ENCODE measurements around the gene CLIC4. TPM values are rescaled to one million over a fixed set of nuclear protein-coding genes. Genes with fewer than 3 reads are reported as not detected.
"Not testable (repeated sequence)": the region's sequence is repeated elsewhere in the genome, so short reads cannot be mapped to it uniquely, and the experiment has no call there.

The CLIC4 gene
- total RNA-seq, 2 experiments from 2014 or later, result 14.2 to 15.5 TPM

DNA sequence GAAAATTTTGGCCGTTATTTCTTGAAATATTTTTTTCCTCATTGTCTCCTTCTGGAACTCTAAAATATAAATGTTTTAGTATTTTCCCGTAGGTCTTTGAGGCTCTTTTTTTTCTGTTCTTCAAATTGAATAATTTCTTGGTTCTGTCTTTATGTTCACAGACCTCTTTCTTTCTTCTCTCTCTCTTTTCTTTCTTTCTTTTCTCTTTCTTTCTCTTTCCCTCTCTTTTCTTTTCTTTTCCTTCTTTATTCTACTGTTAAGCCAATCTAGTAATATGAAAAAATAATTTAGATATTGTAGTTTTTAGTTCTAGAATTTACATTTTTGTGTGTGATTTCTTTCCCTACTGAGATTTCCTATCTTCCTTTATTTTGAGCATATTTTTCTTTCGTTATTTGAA lies 30.1 kb downstream of the CLIC4 start:
- POLR2A ChIA-PET, result no interaction called here

DNA sequence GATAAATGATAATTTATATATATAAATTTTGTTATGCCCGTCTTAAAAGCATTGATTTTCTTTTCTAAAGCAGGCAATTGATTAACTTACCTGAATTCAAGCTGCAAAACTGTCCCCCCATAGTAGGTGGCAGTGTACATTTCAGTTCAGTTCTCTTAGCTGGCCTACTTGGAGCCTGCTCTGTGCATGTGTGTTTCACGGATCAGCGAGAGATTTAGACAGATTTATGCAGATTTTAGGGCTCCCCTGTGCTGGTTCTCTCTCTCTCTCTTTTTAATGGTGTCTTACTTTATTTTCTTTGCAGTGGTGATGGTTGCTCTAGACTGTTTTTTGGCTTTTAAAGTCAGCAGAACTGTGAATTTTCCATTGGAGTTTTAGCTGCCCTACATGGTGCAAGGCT lies 30.7 kb downstream of the CLIC4 start:
- CTCF ChIA-PET, result interaction anchor here (0.7 to 1.3 kb wide), 2 partner anchors 11 to 97 kb away, joined by 3 to 4 read pairs; no protein-coding TSS in a partner anchor
- POLR2A ChIA-PET, result no interaction called here
- H3K27me3 Mint-ChIP-seq, result no peaks in the 10 kb centered on the region
- H3K9me3 Mint-ChIP-seq, result no peaks in the 10 kb centered on the region
- DNase-seq, result no peak
- H3K4me3 Mint-ChIP-seq, result no peak overlapping the region
- H3K36me3 Mint-ChIP-seq (ENCODE audit: low read depth), result no peaks in the 10 kb centered on the region
- no peak overlapping the region for H3K27ac Mint-ChIP-seq
- peaks cover under 1% of the 10 kb centered on the region for H3K4me1 Mint-ChIP-seq

More for the DNA sequence above, 30.1 kb downstream of the CLIC4 start:
- Mint-ChIP-seq H3K4me3 (no peak overlapping the region), H3K27ac (no peak overlapping the region), H3K4me1 (peaks cover 6% of the 10 kb centered on the region), H3K36me3 (ENCODE audit: low read depth) (no peaks in the 10 kb centered on the region), H3K9me3 (no peaks in the 10 kb centered on the region), H3K27me3 (no peaks in the 10 kb centered on the region)
- CTCF ChIA-PET, result interaction anchor here (0.7 to 1.3 kb wide), 2 partner anchors 10 to 482 kb away, joined by 3 to 4 read pairs; no protein-coding TSS in a partner anchor
- no peak for DNase-seq

DNA sequence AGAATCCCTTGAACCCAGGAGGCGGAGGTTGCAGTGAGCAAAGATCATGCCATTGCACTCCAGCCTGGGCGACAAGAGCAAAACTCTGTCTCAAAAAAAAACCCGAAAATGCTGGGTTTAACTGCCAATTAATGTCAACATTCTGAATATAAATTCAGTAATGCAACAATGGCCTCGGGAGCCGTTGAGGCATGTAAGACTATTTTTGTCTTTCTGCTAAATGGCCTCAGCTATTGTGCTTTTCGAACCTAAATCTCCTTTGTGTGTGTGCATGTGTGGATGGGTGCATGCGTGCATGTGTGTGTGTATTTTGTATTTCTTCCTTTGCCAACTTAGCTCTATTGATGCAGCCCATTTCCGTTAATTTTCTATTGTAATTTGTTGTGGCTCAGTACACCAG lies 31.6 kb downstream of the CLIC4 start:
- no peaks in the 10 kb centered on the region for H3K4me1 Mint-ChIP-seq
- no peak for DNase-seq
- POLR2A ChIA-PET, result no interaction called here
- H3K4me3 Mint-ChIP-seq, result no peak overlapping the region
- no peaks in the 10 kb centered on the region for H3K36me3 Mint-ChIP-seq (ENCODE audit: low read depth)
- H3K27me3 Mint-ChIP-seq, result no peaks in the 10 kb centered on the region
- H3K9me3 Mint-ChIP-seq, result no peaks in the 10 kb centered on the region
- H3K27ac Mint-ChIP-seq, result no peak overlapping the region
- CTCF ChIA-PET, result no interaction called here

DNA sequence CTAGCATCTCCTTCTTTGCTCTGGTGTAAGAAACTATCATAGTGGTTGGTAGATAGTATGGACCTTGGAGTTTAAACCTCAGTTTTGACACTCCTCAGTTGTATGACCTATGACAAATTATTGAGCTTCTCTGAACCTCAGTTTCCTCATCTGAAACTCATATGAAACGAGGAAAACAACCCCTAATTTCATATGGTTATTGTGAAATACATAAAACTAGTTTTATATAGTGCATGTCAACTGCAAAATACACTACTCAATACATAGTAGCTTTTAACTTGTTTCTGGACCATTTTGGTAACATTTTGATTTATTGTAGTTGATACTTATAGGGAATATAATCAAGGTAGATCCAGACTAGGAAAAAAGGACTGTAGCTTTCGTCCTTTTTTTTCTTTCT lies 32.9 kb downstream of the CLIC4 start:
- CTCF ChIA-PET, result interaction anchor here (0.6 kb wide), 1 partner anchor 15 kb away, joined by 4 read pairs; no protein-coding TSS in a partner anchor
- Mint-ChIP-seq H3K4me1 (no peaks in the 10 kb centered on the region), H3K27me3 (no peaks in the 10 kb centered on the region), H3K4me3 (no peak overlapping the region), H3K27ac (no peak overlapping the region), H3K9me3 (no peaks in the 10 kb centered on the region), H3K36me3 (ENCODE audit: low read depth) (no peaks in the 10 kb centered on the region)
- POLR2A ChIA-PET, result no interaction called here
- DNase-seq, result no peak

DNA sequence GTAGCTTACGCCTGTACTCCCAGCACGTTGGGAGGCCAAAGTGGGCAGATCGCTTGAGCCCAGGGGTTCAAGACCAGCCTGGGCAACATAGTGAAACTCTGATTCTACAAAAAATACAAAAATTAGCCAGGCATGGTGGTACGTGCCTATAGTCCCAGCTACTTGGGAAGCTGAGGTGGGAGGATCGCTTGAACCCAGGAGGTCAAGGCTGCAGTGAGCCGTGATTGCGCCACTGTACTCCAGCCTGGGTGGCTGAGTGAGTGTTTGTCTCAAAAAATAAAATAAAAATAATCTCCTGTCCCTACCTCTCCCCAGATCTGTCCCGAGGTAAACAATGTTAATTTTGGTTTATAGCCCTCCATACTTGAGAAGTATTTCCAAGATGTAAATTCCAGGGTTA lies 34.0 kb downstream of the CLIC4 start:
- CTCF ChIA-PET, result interaction anchor here (1.2 kb wide), 1 partner anchor 363 kb away, joined by 3 read pairs; no protein-coding TSS in a partner anchor
- H3K36me3 Mint-ChIP-seq (ENCODE audit: low read depth); H3K9me3 Mint-ChIP-seq; H3K4me1 Mint-ChIP-seq; H3K27ac Mint-ChIP-seq; POLR2A ChIA-PET; H3K4me3 Mint-ChIP-seq; H3K27me3 Mint-ChIP-seq; DNase-seq: not testable (repeated sequence)

DNA sequence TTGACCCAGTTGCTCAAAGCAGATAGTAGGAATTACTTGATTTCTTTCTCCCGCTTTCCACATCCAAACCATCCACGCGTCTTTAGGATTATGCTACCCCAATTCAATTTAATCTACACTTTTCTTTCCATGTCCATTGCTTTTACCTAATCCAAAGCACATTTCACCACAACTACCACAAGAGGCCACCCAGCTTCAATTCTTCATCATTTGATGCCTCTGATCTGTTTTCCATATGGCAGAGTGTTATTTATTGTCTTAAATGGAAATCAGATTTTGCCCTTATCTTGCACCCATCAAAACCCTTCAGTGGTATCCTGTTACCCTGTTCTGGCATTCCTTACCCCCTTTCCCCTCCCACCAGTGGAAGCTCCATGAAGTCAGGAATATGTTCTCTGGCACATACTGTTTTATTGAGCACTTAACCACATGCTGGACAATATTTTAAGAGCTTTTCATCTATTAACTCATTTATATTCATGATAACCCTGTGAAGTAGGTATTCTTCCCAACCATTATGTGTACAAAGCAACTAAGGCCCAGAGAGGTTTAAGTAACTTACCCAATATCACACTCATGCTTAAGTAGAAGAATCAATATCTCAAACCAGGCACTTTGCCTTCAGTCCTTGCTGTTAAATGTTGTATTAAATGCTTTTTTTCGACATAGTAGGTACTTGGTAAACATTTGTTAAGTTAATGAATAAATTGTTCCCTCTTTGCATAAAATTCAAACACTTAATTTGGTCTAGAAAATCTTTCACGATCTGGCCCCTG lies 34.6 kb downstream of the CLIC4 start:
- no peaks in the 10 kb centered on the region for H3K27me3 Mint-ChIP-seq
- no peak for DNase-seq
- no peaks in the 10 kb centered on the region for H3K9me3 Mint-ChIP-seq
- ChIA-PET CTCF (interaction anchor here (1.2 kb wide), 1 partner anchor 362 kb away, joined by 3 read pairs; no protein-coding TSS in a partner anchor), POLR2A (no interaction called here)
- no peak overlapping the region for H3K4me3 Mint-ChIP-seq
- H3K27ac Mint-ChIP-seq, result no peak overlapping the region
- no peaks in the 10 kb centered on the region for H3K36me3 Mint-ChIP-seq (ENCODE audit: low read depth)
- H3K4me1 Mint-ChIP-seq, result no peaks in the 10 kb centered on the region

DNA sequence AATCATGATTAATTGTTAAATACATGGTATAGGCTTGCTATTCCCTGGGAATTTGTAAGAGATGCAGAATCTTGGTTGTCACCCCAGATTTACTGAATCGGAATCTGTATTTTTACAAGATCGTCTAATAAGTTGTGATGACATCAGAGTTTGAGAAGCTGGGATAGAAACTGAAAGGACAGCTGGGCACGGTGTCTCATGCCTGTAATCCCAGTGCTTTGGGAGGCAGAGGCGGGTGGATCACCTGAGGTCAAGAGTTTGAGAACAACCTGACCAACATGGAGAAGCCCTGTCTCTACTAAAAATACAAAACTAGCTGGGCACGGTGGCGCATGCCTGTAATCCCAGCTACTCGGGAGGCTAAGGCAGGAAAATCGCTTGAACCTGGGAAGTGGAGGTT lies 35.4 kb downstream of the CLIC4 start:
- CTCF ChIA-PET; H3K27ac Mint-ChIP-seq; H3K9me3 Mint-ChIP-seq; POLR2A ChIA-PET; H3K4me3 Mint-ChIP-seq; H3K4me1 Mint-ChIP-seq; H3K36me3 Mint-ChIP-seq (ENCODE audit: low read depth); H3K27me3 Mint-ChIP-seq; DNase-seq: not testable (repeated sequence)

DNA sequence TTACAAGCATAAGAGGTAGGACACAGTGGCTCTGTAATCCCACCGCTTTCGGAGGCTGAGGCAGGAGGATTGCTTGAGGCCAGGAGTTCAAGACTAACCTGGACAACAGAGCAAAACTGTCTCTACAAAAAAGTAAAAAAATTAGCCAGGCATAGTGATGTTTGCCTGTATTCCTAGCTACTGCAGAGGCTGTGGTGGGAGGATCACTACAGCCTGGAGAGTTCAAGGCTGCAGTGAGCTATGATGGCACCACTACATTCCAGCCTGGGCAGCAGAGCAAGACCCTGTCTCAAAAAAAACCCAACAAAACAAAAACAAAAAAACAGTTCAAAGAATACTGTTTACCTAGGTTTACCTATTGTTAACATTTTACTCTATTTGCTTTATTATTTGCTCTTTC lies 37.4 kb downstream of the CLIC4 start:
- ChIA-PET CTCF (interaction anchor here (0.6 kb wide), 2 partner anchors 128 to 1061 kb away, joined by 3 read pairs; no protein-coding TSS in a partner anchor), POLR2A (no interaction called here)
- H3K9me3 Mint-ChIP-seq, result no peaks in the 10 kb centered on the region
- no peak overlapping the region for H3K27ac Mint-ChIP-seq
- H3K4me1 Mint-ChIP-seq, result no peaks in the 10 kb centered on the region
- DNase-seq, result no peak
- no peaks in the 10 kb centered on the region for H3K36me3 Mint-ChIP-seq (ENCODE audit: low read depth)
- H3K4me3 Mint-ChIP-seq, result no peak overlapping the region
- no peaks in the 10 kb centered on the region for H3K27me3 Mint-ChIP-seq

DNA sequence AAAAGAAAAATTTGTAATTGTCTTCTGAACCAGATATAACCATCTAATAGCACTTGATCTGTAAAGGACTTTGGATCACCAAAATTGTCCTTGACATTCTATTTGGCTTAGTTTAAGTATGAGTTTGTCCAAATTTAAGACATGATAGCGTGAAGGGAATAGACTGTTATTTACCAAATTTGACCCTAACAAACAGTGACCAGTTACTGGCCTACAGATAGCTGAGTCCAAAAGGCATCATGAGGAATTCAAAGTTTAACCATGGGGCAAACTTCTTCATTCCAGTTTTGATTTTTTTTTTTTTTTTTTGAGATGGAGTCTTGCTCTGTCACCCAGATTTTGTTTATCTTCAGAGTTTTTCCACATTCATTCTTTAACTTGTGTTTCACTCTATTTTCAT lies 38.5 kb downstream of the CLIC4 start:
- no peak for DNase-seq
- Mint-ChIP-seq H3K27me3 (no peaks in the 10 kb centered on the region), H3K4me3 (no peak overlapping the region), H3K36me3 (ENCODE audit: low read depth) (no peaks in the 10 kb centered on the region), H3K4me1 (no peaks in the 10 kb centered on the region), H3K27ac (no peak overlapping the region), H3K9me3 (no peaks in the 10 kb centered on the region)
- POLR2A ChIA-PET, result no interaction called here
- CTCF ChIA-PET, result no interaction called here

DNA sequence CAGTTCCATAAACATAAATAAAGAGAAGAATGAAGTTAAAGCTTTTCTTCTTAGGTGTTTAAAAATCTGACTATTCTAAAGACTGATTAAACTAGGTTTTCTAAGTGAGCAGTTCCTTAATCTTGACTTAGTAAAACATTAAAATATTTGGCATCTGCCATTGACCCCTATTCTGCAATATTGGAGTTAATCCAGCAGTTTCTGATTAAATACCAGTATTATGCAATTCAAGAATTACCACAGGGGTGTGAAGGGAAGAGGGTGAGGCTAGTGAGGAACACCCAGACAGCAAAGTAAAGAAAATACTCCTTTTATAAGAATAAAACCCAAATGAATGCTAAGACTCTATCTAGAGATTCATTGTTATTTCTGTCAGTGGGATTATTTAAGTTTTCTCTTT lies 40.9 kb downstream of the CLIC4 start:
- Mint-ChIP-seq H3K36me3 (ENCODE audit: low read depth) (no peaks in the 10 kb centered on the region), H3K27me3 (no peaks in the 10 kb centered on the region), H3K9me3 (no peaks in the 10 kb centered on the region), H3K4me3 (no peak overlapping the region), H3K4me1 (no peaks in the 10 kb centered on the region), H3K27ac (no peak overlapping the region)
- POLR2A ChIA-PET, result no interaction called here
- no peak for DNase-seq
- CTCF ChIA-PET, result interaction anchor here (1.8 kb wide), 1 partner anchor 44 kb away, joined by 4 read pairs; no protein-coding TSS in a partner anchor

DNA sequence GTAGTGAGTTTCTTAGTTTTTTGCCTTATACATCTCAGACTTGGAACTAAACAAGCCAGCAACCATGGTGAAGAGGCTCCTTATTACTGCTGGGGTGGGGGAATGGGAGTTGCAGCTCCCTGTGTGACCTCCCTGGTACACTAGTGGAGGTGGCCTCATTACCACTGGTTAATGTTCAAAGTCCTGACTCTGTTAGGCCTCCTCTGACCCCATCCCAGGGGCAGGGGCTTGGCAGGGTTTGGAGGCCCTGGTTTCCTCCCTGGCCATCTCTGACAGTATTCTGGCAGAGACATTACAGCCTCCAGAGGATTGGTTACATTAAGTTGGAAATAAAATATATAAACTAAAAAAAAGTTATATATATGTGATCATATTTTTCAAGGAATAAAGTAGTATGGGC lies 45.2 kb downstream of the CLIC4 start:
- Mint-ChIP-seq H3K4me1 (no peaks in the 10 kb centered on the region), H3K4me3 (no peak overlapping the region), H3K36me3 (ENCODE audit: low read depth) (no peaks in the 10 kb centered on the region), H3K27me3 (no peaks in the 10 kb centered on the region), H3K9me3 (no peaks in the 10 kb centered on the region), H3K27ac (no peak overlapping the region)
- ChIA-PET POLR2A (no interaction called here), CTCF (no interaction called here)
- DNase-seq, result no peak

DNA sequence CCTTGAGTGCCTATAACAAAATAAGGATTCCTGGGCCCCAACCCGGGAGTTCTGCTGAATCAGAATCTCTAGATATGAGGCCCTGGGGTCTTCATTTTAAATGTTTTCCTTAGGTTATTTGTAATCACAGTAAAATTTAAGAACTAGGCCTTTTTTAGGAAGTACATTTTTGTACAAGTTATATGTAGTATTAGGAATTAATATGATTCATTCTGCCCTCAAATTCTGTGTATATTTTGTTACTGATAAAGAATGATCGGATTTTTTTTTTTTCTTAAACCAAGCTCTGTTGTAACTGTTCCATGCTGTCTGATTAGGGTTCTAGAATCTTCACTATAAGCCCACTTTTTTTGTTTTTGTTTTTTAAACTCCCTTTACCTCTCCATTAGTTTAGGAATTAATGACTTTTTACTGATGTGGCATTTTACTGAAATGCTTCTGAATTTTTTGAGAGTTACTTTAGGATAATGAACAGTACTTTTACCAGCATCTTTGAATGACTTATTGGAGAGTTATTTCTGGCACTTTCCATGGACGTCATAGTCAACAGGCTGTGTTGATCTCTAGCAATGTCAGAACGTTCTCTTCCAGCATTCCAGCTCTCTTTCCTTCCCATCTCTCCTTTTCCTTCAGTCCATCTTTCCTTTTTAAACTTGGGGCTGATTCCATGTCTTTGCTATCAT lies 48.3 kb downstream of the CLIC4 start:
- ChIA-PET POLR2A (no interaction called here), CTCF (no interaction called here)
- Mint-ChIP-seq H3K4me1 (no peaks in the 10 kb centered on the region), H3K4me3 (no peak overlapping the region), H3K9me3 (peaks cover 4% of the 10 kb centered on the region), H3K36me3 (ENCODE audit: low read depth) (peaks cover 4% of the 10 kb centered on the region), H3K27ac (no peak overlapping the region), H3K27me3 (no peaks in the 10 kb centered on the region)
- no peak for DNase-seq

DNA sequence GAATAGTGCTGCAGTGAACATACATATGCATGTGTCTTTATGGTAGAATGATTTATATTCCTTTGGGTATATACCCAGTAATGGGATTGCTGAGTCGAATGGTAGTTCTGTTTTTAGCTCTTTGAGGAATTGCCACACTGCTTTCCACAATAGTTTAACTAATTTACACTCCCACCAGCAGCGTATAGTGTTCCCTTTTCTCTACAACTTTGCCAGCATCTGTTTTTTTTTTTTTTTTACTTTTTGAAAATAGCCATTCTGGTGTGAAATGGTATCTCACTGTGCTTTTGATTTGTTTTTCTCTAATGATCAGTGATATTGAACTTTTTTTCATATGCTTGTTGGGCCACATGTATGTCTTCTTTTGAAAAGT lies 48.9 kb downstream of the CLIC4 start:
- H3K4me3 Mint-ChIP-seq; POLR2A ChIA-PET; H3K36me3 Mint-ChIP-seq (ENCODE audit: low read depth); DNase-seq; CTCF ChIA-PET; H3K9me3 Mint-ChIP-seq; H3K27ac Mint-ChIP-seq; H3K27me3 Mint-ChIP-seq; H3K4me1 Mint-ChIP-seq: not testable (repeated sequence)

Measured in activated CD4-positive, alpha-beta T cell treated with anti-CD3 and anti-CD28 coated beads, Interleukin-2, amount 10 ng/mL, durations not matched to agents 7 days and 5 days (primary cell).